Activated CD8-positive, alpha-beta memory T cell treated with anti-CD3 and anti-CD28 coated beads for 48 hours (primary cell): ENCODE measurements around the gene SEL1L.
"Not testable (repeated sequence)": the region's sequence is repeated elsewhere in the genome, so short reads cannot be mapped to it uniquely, and the experiment has no call there.

Experiments
- DNase-seq, 3 experiments: peaks; one replicate each; pipeline ENCODE4 v3.0.0-alpha.2; 2020; ENCODE audit warnings: low read depth in 2 of 3, low spot score in 2 of 3

Gene SEL1L

GRCh38 chr14:81449114-81449513 is 84.5 kb downstream of the SEL1L start:
- DNase-seq: no peak

GRCh38 chr14:81447021-81447764 is 86.5 kb downstream of the SEL1L start:
- no peak for DNase-seq

GRCh38 chr14:81446279-81447007 is 87.2 kb downstream of the SEL1L start:
- DNase-seq: no peak

- DNase-seq: no peak
Observed at GRCh38 chr14:81441626-81442134, 92.0 kb downstream of the SEL1L start.

- no peak for DNase-seq
Observed at GRCh38 chr14:81440041-81440440, 93.6 kb downstream of the SEL1L start.

- no peak for DNase-seq
Observed at GRCh38 chr14:81437244-81437643, 96.4 kb downstream of the SEL1L start.

GRCh38 chr14:81436296-81437138 is 97.1 kb downstream of the SEL1L start:
- peak in 2 of 3 experiments; percentile 22 to 26 for DNase-seq

- DNase-seq: peak in 1 of 3 experiments; percentile 7
Observed at GRCh38 chr14:81435391-81436295, 98.0 kb downstream of the SEL1L start.

GRCh38 chr14:81435048-81435390 is 98.6 kb downstream of the SEL1L start:
- DNase-seq: no peak

GRCh38 chr14:81434230-81434629 is 99.4 kb downstream of the SEL1L start:
- no peak for DNase-seq

GRCh38 chr14:81433378-81433777 is 100.3 kb downstream of the SEL1L start:
- DNase-seq: no peak

GRCh38 chr14:81432219-81432661 is 101.4 kb downstream of the SEL1L start:
- DNase-seq: no peak

GRCh38 chr14:81430235-81430634 is 103.4 kb downstream of the SEL1L start:
- DNase-seq: no peak

- DNase-seq: not testable (repeated sequence)
Observed at GRCh38 chr14:81429749-81430148, 103.9 kb downstream of the SEL1L start.

GRCh38 chr14:81429028-81429427 is 104.6 kb downstream of the SEL1L start:
- no peak for DNase-seq

GRCh38 chr14:81427348-81428058 is 106.2 kb downstream of the SEL1L start:
- no peak for DNase-seq

GRCh38 chr14:81423504-81423903 is 110.1 kb downstream of the SEL1L start:
- no peak for DNase-seq
